Body of pancreas (tissue), 4 donors: ENCODE data around the gene DAP. TPM values are rescaled to one million over a fixed set of nuclear protein-coding genes. Genes with fewer than 3 reads are reported as not detected.
A peak's percentile ranks its signal among the peaks of the same experiment; 100 is the strongest.

Source experiments
- ATAC-seq: fragments of 150-250 bp; one replicate; pipeline ENCODE4 v1.9.1; 2016
- DNase-seq, 4 donors: peaks; one replicate each; pipeline ENCODE4 v3.0.0-alpha.2; 2019
- H3K27ac ChIP-seq, 4 donors: fragments of 200-600 bp; sonication (generic); 1 replicate in 3 of 4; 2 replicates in 1 of 4; pipeline versions ENCODE4 v1.5.1 to v1.6.1; 2016 to 2019; ENCODE audit warnings: mild to moderate bottlenecking in 1 of 4, mixed read lengths in 1 of 4, moderate library complexity in 1 of 4
- H3K27me3 ChIP-seq, 2 donors: fragments of 200-600 bp; sonication (generic); one replicate each; pipeline ENCODE4 v1.6.0; 2016; ENCODE audit warnings: mild to moderate bottlenecking in 1 of 2
- H3K36me3 ChIP-seq, 2 donors: fragments of 200-600 bp; sonication (generic); replicated peaks in 1 of 2; 2 replicates each; pipeline ENCODE4 v1.5.1; 2016; ENCODE audit warnings: low read depth in 2 of 2; ENCODE audit not compliant: insufficient read depth in 1 of 2
- H3K4me1 ChIP-seq: fragments of 200-600 bp; sonication (generic); one replicate; pipeline ENCODE4 v1.6.0; 2016
- H3K4me3 ChIP-seq, 2 donors: fragments of 200-600 bp; sonication (generic); 1 replicate in 1 of 2; 2 replicates in 1 of 2; pipeline ENCODE4 v1.5.1; 2016 to 2019
- H3K9me3 ChIP-seq, 3 donors: fragments of 200-600 bp; sonication (generic); 1 replicate in 2 of 3; 2 replicates in 1 of 3; pipeline ENCODE4 v1.5.1; 2016
- POLR2A ChIP-seq, 3 donors: fragments of 450-650 bp; IDR thresholded peaks; one replicate each; pipeline ENCODE4 v1.6.1; 2016; ENCODE audit warnings: antibody characterized with exemption in 3 of 3, mild to moderate bottlenecking in 2 of 3
- WGBS, 2 donors: methylation state at CpG; one replicate each; pipeline ENCODE4 v1.1.5; 2017; 5-methylcytosine and 5-hydroxymethylcytosine counted together
- intact Hi-C: fragments of 100-400 bp; cut with DNase I; formaldehyde crosslinking; loops from one replicate; pipeline ENCODE4 v1.15.1; 2023
- total RNA-seq, 2 donors: library from RNA; depleted of rRNA; stranded (reverse); fragments of >200 nt; gene quantifications; one replicate each; pipeline ENCODE4 v1.1.0, GENCODE V29; 2016
- TF ChIP-seq, protein P1 (sequence below), 7 experiments: fragments of 450-650 bp in 4 of 7; fragments of 200-600 bp in 3 of 7; sonication (generic) in 3 of 7; IDR thresholded peaks; one replicate each; pipeline ENCODE4 v1.5.1; 2016 to 2019; ENCODE audit warnings: antibody characterized with exemption in 7 of 7

Gene DAP
- total RNA-seq, 2 donors from 2014 or later, result 93.6 to 112 TPM

DNA sequence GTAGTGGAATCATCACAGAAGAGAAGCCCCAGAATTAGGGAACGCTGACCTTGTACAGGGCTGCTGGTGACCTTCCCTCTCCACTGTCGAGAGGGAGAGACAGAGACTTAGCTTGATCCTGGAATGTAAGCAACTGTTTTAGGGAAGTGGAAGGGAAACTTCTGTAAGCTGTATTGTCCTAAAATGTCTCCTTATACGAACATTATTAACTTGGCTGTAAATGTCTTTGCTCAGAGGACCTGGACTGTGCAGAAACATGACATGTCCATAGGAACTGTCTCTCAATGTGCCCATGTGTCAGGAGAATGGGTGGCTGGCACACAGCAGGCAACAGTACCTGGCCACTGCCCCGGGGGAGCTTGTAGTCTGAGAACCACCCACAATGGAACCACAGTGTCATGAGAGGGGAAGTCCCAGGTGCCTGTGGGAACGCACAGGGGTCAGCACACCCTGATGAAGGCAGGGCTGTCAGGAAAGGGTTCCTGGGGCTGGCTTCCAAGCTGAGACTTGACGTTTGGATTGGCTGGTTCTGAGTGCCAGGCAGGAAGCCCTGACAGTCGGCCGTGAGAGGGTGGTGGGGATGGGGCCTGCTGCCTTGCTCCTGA is 34.0 kb downstream of the DAP start:
- H3K9me3 ChIP-seq, result no peaks in the 10 kb centered on the region
- H3K4me3 ChIP-seq, result no peak overlapping the region
- ATAC-seq (no peak), DNase-seq (peak in 1 of 4 donors; percentile 44)
- peaks cover 76% of the 10 kb centered on the region for H3K4me1 ChIP-seq
- peaks cover 0 to 3% of the 10 kb centered on the region in 2 donors for H3K36me3 ChIP-seq
- intact Hi-C loops, result no loop called here
- 16 to 25% methylated on average over 8 of the region's 8 CpGs for WGBS, 2 donors
- TF ChIP-seq, protein P1, sequence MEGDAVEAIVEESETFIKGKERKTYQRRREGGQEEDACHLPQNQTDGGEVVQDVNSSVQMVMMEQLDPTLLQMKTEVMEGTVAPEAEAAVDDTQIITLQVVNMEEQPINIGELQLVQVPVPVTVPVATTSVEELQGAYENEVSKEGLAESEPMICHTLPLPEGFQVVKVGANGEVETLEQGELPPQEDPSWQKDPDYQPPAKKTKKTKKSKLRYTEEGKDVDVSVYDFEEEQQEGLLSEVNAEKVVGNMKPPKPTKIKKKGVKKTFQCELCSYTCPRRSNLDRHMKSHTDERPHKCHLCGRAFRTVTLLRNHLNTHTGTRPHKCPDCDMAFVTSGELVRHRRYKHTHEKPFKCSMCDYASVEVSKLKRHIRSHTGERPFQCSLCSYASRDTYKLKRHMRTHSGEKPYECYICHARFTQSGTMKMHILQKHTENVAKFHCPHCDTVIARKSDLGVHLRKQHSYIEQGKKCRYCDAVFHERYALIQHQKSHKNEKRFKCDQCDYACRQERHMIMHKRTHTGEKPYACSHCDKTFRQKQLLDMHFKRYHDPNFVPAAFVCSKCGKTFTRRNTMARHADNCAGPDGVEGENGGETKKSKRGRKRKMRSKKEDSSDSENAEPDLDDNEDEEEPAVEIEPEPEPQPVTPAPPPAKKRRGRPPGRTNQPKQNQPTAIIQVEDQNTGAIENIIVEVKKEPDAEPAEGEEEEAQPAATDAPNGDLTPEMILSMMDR (IDR thresholded peaks at IDR 0.05), result no peak
- no peak for TF ChIP-seq POLR2A (IDR thresholded peaks at IDR 0.05)
- peak overlapping the region; percentile 95 to 99 (median 96) for H3K27ac ChIP-seq
- no peaks in the 10 kb centered on the region for H3K27me3 ChIP-seq

DNA sequence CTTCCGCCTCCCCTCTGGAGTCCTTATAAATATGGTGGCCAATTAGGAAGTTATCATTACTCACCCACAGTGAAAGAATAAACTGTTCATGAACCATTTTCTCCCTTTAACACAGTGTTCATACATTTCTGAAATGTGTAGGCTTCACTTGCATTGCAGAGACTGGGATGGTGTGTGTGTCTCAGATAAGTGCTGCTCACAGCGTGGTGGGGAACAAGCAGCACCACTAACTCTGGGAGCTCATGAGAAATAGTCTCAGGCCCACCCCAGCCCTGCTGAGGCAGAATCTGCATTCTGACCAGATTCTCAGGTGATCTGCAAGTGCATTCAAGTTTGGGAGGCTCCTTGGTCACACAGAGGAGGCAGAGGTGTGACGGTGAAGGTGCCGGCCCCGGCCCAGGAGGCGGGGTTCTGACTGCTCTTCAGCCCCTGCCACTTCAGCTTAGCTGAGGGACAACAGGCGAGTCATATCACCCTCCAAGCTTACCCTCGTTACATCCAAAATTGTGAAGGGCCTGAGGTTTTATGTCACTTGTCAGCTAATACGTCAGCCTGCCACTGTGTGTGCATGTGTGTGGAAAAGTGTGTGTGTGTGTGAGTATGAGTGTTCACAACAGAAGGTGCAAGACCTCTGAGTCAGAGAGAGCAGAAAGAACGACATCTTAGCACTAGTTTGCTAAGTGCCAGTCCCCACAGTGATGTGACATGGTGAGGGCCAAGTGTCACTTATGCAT is 34.7 kb downstream of the DAP start:
- no peak for TF ChIP-seq POLR2A (IDR thresholded peaks at IDR 0.05)
- TF ChIP-seq, protein P1 (IDR thresholded peaks at IDR 0.05), result no peak
- DNase-seq (no peak), ATAC-seq (no peak)
- intact Hi-C loops, result no loop called here
- Histone ChIP-seq H3K4me3 (no peak overlapping the region), H3K27ac (peak overlapping the region; percentile 95 to 99 (median 96)), H3K27me3 (no peaks in the 10 kb centered on the region), H3K36me3 (no peaks in the 10 kb centered on the region), H3K4me1 (peaks cover 73% of the 10 kb centered on the region), H3K9me3 (no peaks in the 10 kb centered on the region)
- 58 to 80% methylated on average over 5 to 10 of the region's 10 CpGs for WGBS, 2 donors

DNA sequence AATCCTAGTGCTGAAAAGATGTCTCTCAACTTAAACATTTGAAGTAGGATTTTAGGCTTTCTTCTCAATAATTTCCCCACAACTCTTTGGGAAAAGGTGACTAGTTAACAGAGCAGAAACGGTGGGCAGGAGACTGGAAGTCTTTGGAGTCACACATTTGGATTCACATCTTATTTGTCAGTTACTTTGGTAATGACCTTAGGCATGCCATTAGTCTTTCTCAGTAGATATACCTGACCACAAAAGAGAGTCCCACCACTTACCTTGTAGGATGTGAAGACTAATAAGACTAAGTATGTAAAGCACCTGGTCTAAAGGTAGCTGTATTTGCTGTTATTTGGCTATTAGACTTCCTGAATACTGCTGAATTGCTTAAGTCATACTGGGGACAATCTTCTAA is 35.4 kb downstream of the DAP start:
- Histone ChIP-seq H3K4me1 (peaks cover 75% of the 10 kb centered on the region), H3K27me3 (no peaks in the 10 kb centered on the region), H3K4me3 (no peak overlapping the region), H3K36me3 (no peaks in the 10 kb centered on the region), H3K9me3 (no peaks in the 10 kb centered on the region), H3K27ac (peak overlapping the region; percentile 95 to 99 (median 96))
- WGBS, 2 donors, result 21 to 33% methylated on average over 1 of the region's 1 CpG
- intact Hi-C loops, result no loop called here
- DNase-seq (no peak), ATAC-seq (no peak)
- TF ChIP-seq, protein P1 (IDR thresholded peaks at IDR 0.05), result no peak
- no peak for TF ChIP-seq POLR2A (IDR thresholded peaks at IDR 0.05)

DNA sequence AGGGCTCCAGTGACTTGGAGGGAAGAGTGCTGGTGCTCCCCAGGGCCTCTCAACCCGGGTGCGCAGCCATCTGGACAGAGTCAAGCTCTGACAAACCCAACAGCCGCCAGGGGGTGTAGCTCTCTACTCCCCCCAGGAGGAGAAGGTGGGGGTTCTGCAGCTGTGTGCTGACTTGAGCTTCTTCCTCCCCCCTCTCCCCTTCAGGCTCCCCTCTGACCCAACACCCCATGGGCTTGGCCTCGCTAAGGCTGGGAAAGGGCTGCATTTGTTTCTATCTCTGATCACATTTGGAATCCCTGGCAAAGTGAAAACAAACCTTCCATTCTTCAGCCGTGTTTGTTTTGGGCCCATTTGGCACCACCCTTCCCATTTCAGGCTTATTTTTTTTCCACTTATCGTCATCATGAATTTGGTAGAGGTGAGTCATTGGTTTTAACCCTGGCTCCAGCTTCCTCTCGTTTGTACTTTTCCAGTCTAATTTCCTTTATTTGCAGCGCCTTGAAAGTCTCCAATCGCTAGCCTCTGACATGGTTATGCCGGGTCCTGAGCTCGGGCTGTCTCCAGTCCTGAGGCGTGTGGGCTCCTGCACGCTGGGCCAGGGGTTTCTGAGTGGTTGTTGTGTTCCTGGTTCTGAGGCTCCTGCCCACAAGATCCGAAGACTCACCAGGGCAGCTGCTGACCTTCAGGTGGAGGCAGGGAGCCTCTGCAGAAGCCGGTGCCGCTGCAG is 36.1 kb downstream of the DAP start:
- peak; percentile 68 to 86 (median 72) for DNase-seq
- peak; percentile 94 for ATAC-seq
- Histone ChIP-seq H3K9me3 (no peaks in the 10 kb centered on the region), H3K27ac (peak overlapping the region; percentile 95 to 99 (median 96)), H3K4me3 (no peak overlapping the region), H3K27me3 (no peaks in the 10 kb centered on the region), H3K4me1 (peaks cover 79% of the 10 kb centered on the region), H3K36me3 (no peaks in the 10 kb centered on the region)
- 17 to 21% methylated on average over 12 to 16 of the region's 16 CpGs for WGBS, 2 donors
- TF ChIP-seq POLR2A (IDR thresholded peaks at IDR 0.05), result peak in 2 of 3 donors; percentile 53 to 72
- TF ChIP-seq, protein P1 (IDR thresholded peaks at IDR 0.05), result peak; percentile 16 to 64 (median 49)
- intact Hi-C loops, result no loop called here
